Renal cortical epithelial cell (primary cell): ENCODE data around the gene PAX5. TPM values are rescaled to one million over a fixed set of nuclear protein-coding genes. Genes with fewer than 3 reads are reported as not detected.

Source experiments
- total RNA-seq: library from RNA; depleted of rRNA; stranded (reverse); fragments of >200 nt; gene quantifications from 2 replicates; pipeline ENCODE4 v1.2.3, GENCODE V29; 2014

Gene PAX5
- total RNA-seq, 1 donor from 2014 or later: not detected

Other genes with a start within 250 kb of the PAX5 start
- 17.5 and 20.9 TPM in 2 replicates for gene ZCCHC7, start 86.3 kb upstream of the PAX5 start, total RNA-seq